ENCODE measurements around the gene RGS7.

DNA sequence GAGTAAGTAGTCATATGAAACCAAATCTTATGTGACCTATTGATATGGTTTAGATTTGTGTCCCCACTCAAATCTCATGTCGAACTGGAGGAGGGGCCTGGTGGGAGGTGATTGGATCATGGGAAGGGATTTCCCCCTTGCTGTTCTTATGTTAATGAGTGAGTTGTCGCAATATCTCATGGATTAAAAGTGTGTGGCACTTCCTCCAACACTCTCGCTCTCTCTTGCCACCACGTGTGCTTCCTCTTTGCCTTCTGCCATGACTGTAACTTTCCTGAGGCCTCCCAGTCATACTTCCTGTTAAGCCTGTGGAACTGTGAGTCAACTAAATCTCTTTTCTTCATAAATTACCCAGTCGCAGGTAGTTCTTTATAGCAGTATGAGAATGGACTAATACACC, 241.2 kb downstream of the RGS7 start:
- TF ChIP-seq, protein P1, sequence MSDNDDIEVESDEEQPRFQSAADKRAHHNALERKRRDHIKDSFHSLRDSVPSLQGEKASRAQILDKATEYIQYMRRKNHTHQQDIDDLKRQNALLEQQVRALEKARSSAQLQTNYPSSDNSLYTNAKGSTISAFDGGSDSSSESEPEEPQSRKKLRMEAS (IDR thresholded peaks at IDR 0.05; ENCODE audit: low read depth, low read length) = no peak
- TF ChIP-seq, protein P2, sequence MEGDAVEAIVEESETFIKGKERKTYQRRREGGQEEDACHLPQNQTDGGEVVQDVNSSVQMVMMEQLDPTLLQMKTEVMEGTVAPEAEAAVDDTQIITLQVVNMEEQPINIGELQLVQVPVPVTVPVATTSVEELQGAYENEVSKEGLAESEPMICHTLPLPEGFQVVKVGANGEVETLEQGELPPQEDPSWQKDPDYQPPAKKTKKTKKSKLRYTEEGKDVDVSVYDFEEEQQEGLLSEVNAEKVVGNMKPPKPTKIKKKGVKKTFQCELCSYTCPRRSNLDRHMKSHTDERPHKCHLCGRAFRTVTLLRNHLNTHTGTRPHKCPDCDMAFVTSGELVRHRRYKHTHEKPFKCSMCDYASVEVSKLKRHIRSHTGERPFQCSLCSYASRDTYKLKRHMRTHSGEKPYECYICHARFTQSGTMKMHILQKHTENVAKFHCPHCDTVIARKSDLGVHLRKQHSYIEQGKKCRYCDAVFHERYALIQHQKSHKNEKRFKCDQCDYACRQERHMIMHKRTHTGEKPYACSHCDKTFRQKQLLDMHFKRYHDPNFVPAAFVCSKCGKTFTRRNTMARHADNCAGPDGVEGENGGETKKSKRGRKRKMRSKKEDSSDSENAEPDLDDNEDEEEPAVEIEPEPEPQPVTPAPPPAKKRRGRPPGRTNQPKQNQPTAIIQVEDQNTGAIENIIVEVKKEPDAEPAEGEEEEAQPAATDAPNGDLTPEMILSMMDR (IDR thresholded peaks at IDR 0.05; ENCODE audit: low read depth, low read length) = no peak
- no peak for TF ChIP-seq POLR2A (IDR thresholded peaks at IDR 0.05; ENCODE audit: extremely low read depth, insufficient read length)
- no peak for TF ChIP-seq MYC (IDR thresholded peaks at IDR 0.05; ENCODE audit: low read depth, low read length)
